K562 (cell line): ENCODE measurements around the gene BBS1. TPM values are rescaled to one million over a fixed set of nuclear protein-coding genes. Genes with fewer than 3 reads are reported as not detected.

ENCODE experiments used
- FOXA1 ChIP-seq: fragments of 450-650 bp; IDR thresholded peaks from 2 replicates; pipeline ENCODE4 v1.6.1; 2016; ENCODE audit warnings: mild to moderate bottlenecking, borderline replicate concordance
- HNRNPL ChIP-seq: fragments of 200-400 bp; formaldehyde crosslinking; IDR thresholded peaks from 2 replicates; pipeline ENCODE4 v1.6.1; 2017; ENCODE audit warnings: low read depth, mild to moderate bottlenecking, low read length
- ILF3 ChIP-seq: fragments of 450-650 bp; IDR thresholded peaks from 2 replicates; pipeline ENCODE4 v1.6.1; 2018; ENCODE audit warnings: antibody characterized with exemption, mild to moderate bottlenecking, moderate library complexity, borderline replicate concordance
- JUNB ChIP-seq: fragments of 450-650 bp; formaldehyde crosslinking; conservative IDR thresholded peaks from 2 replicates; pipeline ENCODE4 v1.4.0; 2020; ENCODE audit warnings: mild to moderate bottlenecking
- MIER1 ChIP-seq: fragments of 450-650 bp; IDR thresholded peaks from 2 replicates; pipeline ENCODE4 v1.6.1; 2016; ENCODE audit warnings: antibody characterized with exemption, mild to moderate bottlenecking, low read depth
- MTA1 ChIP-seq: fragments of 450-650 bp; IDR thresholded peaks from 2 replicates; pipeline ENCODE4 v1.6.1; 2017; ENCODE audit warnings: borderline replicate concordance
- RBBP5 ChIP-seq: fragments of 200-600 bp; sonication (generic); IDR thresholded peaks from 2 replicates; pipeline ENCODE4 v1.6.1; 2012; ENCODE audit warnings: borderline replicate concordance, mild to moderate bottlenecking, low read length, control low read depth, inconsistent platforms; ENCODE audit not compliant: insufficient read depth, poor library complexity, severe bottlenecking
- RBM17 ChIP-seq: fragments of 200-400 bp; formaldehyde crosslinking; IDR thresholded peaks from 2 replicates; pipeline ENCODE4 v1.6.1; 2017; ENCODE audit warnings: low read depth, mild to moderate bottlenecking, low read length, borderline replicate concordance
- RUNX1 ChIP-seq: sonication (generic); IDR thresholded peaks from 2 replicates; pipeline ENCODE4 v1.6.1; 2016; ENCODE audit warnings: antibody characterized with exemption, low read depth
- SREBF1 ChIP-seq: fragments of 150-350 bp; IDR thresholded peaks from 2 replicates; pipeline ENCODE4 v1.6.1; 2014; ENCODE audit warnings: antibody characterized with exemption, low read depth, low read length, borderline replicate concordance
- TAL1 ChIP-seq: fragments of 450-650 bp; IDR thresholded peaks from 2 replicates; pipeline ENCODE4 v1.6.1; 2016; ENCODE audit warnings: mild to moderate bottlenecking
- ZBTB49 ChIP-seq: sonication (generic); formaldehyde crosslinking; IDR thresholded peaks from 2 replicates; pipeline ENCODE4 v1.8.0; 2022; ENCODE audit warnings: missing genetic modification reagents, mild to moderate bottlenecking, borderline replicate concordance
- ZEB2 ChIP-seq: fragments of 450-650 bp; IDR thresholded peaks from 2 replicates; pipeline ENCODE4 v1.6.1; 2016
- ZNF318 ChIP-seq, 2 experiments: fragments of 450-650 bp; IDR thresholded peaks; 2 replicates each; pipeline ENCODE4 v1.6.1; 2016; ENCODE audit warnings: mild to moderate bottlenecking in 2 of 2, borderline replicate concordance in 1 of 2, low read depth in 1 of 2, moderate library complexity in 1 of 2
- polyA plus RNA-seq, 8 experiments: library from polyadenylated mRNA; depleted of rRNA in 4 of 8; stranded (reverse) in 5 of 8; unstranded in 3 of 8; fragments of >200 nt; fragmentation: Nextera tagmentation in 2 of 8; fragmentation: Illumina TruSeq in 1 of 8; extraction: Ambion mirVana in 2 of 8; extraction: Trizol in 1 of 8; gene quantifications; 2 replicates each; pipeline versions ENCODE4 v1.2.1 to v1.2.3, GENCODE V29; 2011 to 2014; ENCODE audit warnings: inconsistent platforms in 1 of 8, missing spikeins in 1 of 8
- total RNA-seq, 7 experiments: library from RNA; depleted of rRNA in 6 of 7; stranded (reverse); fragments of >200 nt in 6 of 7; fragmentation: Illumina TruSeq in 2 of 7; extraction: Trizol in 2 of 7; gene quantifications; 2 replicates each; pipeline versions ENCODE4 v1.2.1 to v1.2.3, GENCODE V29; 2011 to 2021; ENCODE audit warnings: low replicate concordance in 1 of 7

Gene BBS1
- total and polyA plus RNA-seq, 9 of the 15 experiments (the other 6 are each of a cell fraction or from before 2014, with no cell fraction given): 9.0 to 19.8 (median 12.1) TPM

DNA sequence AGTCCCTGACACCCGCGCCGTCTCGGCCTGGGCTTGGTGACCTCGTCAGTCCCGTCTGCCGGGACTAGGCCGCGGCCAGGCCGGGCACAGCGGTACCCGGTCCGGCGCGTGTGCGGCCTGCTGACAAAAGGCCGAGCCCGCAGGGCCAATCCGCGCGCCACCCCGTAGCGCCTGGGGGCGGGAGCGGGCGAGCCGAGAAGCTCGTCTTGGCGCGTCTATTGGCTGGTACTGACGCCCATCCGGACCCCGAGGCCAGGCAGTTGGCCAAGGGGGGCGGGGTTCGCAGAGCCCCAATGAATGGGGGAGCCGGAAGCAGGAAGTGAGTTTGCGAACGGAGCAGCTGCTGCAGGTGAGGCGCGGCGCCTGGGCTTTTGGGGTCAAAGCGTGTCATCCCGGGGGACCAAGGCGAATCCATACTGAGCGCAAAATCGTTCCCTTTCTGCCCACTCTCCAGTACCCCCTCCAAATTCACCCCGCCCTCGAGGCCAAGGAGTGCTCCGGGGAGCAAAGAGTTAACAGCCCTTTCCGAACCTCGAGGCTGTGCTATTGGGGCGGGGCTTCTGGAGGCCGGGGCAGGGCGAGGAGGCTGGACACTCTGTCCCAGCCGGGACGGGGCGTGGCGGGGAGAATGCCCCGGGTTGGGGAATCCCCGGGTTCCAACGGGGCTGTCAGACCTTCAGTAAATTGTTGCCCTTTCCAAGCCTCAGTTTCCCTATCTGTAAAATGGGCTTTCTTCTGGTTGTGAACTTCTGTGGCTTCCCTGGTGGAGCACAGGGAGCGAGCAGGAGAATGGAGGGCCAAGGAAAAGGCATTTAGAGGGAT lies 30.1 kb upstream of the BBS1 start, which contains the start of gene DPP3 (continued):
- TF ChIP-seq RBBP5 (peak; percentile 56), RUNX1 (0 out of 2 replicates have a peak, but pooled peaks have one; percentile 11), HNRNPL (peak; percentile 84), TAL1 (no peak), ZNF318 (IDR thresholded peaks at IDR 0.05; ENCODE audit: borderline replicate concordance in 1 of 2, low read depth in 1 of 2) (no peak), JUNB (CRISPR knock-in tag) (no peak), ZBTB49 (no peak), FOXA1 (no peak), MTA1 (0 out of 2 replicates have a peak, but pooled peaks have one; percentile 21), SREBF1 (no peak), ILF3 (no peak), MIER1 (0 out of 2 replicates have a peak, but pooled peaks have one; percentile 15), RBM17 (no peak), ZEB2 (0 out of 2 replicates have a peak, but pooled peaks have one; percentile 29)
